Measurements from ENCODE around the gene KRTAP2-4.
"Not testable (repeated sequence)": the region's sequence is repeated elsewhere in the genome, so short reads cannot be mapped to it uniquely, and the experiment has no call there.

KRTAP2-4 gene

GRCh38 chr17:41065829-41066624, at the start of gene KRTAP2-4:
Gene KRTAP2-4 (minus strand): TSS chr17:41065879. CDS start chr17:41065845, 34 bp downstream.
- no peak for DNase-seq (ENCODE audit: low read depth in 2 of 2)

- no peak for DNase-seq (ENCODE audit: low read depth in 2 of 2)
These were observed 45.6 kb upstream of the KRTAP2-4 start for GRCh38 chr17:41111151-41111885.

- not testable (repeated sequence) for DNase-seq (ENCODE audit: low read depth in 2 of 2)
These were observed 43.2 kb upstream of the KRTAP2-4 start for GRCh38 chr17:41108728-41109386.

GRCh38 chr17:41107941-41108450, 42.3 kb upstream of the KRTAP2-4 start:
- DNase-seq (ENCODE audit: low read depth in 2 of 2), result no peak

GRCh38 chr17:41105347-41105746, 39.7 kb upstream of the KRTAP2-4 start, which contains the start of gene KRTAP4-9:
Gene KRTAP4-9 (plus strand): TSS chr17:41105389. CDS start chr17:41105389, 0 bp downstream.
- not testable (repeated sequence) for DNase-seq (ENCODE audit: low read depth in 2 of 2)

- DNase-seq (ENCODE audit: low read depth in 2 of 2), result not testable (repeated sequence)
These were observed 38.8 kb upstream of the KRTAP2-4 start for GRCh38 chr17:41104386-41105038.

GRCh38 chr17:41103896-41104295, 38.2 kb upstream of the KRTAP2-4 start:
- DNase-seq (ENCODE audit: low read depth in 2 of 2), result no peak

- DNase-seq (ENCODE audit: low read depth in 2 of 2), result no peak
These were observed 36.0 kb upstream of the KRTAP2-4 start, which contains the start of gene KRTAP4-16 for GRCh38 chr17:41101586-41102259. Gene KRTAP4-16 (minus strand): TSS chr17:41102209. CDS start chr17:41102209, 0 bp downstream.

- not testable (repeated sequence) for DNase-seq (ENCODE audit: low read depth in 2 of 2)
These were observed 34.2 kb upstream of the KRTAP2-4 start for GRCh38 chr17:41099682-41100480.

GRCh38 chr17:41098481-41098880, 32.8 kb upstream of the KRTAP2-4 start:
- DNase-seq (ENCODE audit: low read depth in 2 of 2), result no peak

GRCh38 chr17:41098042-41098441, 32.4 kb upstream of the KRTAP2-4 start, which contains the start of gene KRTAP4-8:
Gene KRTAP4-8 (minus strand): TSS chr17:41098142. CDS start chr17:41098084, 58 bp downstream.
- no peak for DNase-seq (ENCODE audit: low read depth in 2 of 2)

GRCh38 chr17:41096055-41096454, 30.4 kb upstream of the KRTAP2-4 start:
- DNase-seq (ENCODE audit: low read depth in 2 of 2), result no peak

- not testable (repeated sequence) for DNase-seq (ENCODE audit: low read depth in 2 of 2)
These were observed 23.2 kb upstream of the KRTAP2-4 start for GRCh38 chr17:41088760-41089352.

GRCh38 chr17:41084100-41084856, 18.6 kb upstream of the KRTAP2-4 start, which contains the start of gene KRTAP4-7:
Gene KRTAP4-7 (plus strand): TSS chr17:41084150. CDS start chr17:41084207, 57 bp downstream.
- DNase-seq (ENCODE audit: low read depth in 2 of 2), result not testable (repeated sequence)

- DNase-seq (ENCODE audit: low read depth in 2 of 2), result not testable (repeated sequence)
These were observed 17.7 kb upstream of the KRTAP2-4 start for GRCh38 chr17:41083427-41083826.

- no peak for DNase-seq (ENCODE audit: low read depth in 2 of 2)
These were observed 16.9 kb upstream of the KRTAP2-4 start for GRCh38 chr17:41082626-41083025.

- no peak for DNase-seq (ENCODE audit: low read depth in 2 of 2)
These were observed 11.1 kb upstream of the KRTAP2-4 start for GRCh38 chr17:41076788-41077187.

GRCh38 chr17:41073676-41074075, 8.0 kb upstream of the KRTAP2-4 start:
- DNase-seq (ENCODE audit: low read depth in 2 of 2), result no peak
